ENCODE results near the gene MRM2.

The MRM2 gene

GRCh38 chr7:2220030-2220429, 22.0 kb downstream of the MRM2 start:
- DNase-seq: no peak

GRCh38 chr7:2219606-2220005, 22.4 kb downstream of the MRM2 start:
- no peak for DNase-seq

DNA sequence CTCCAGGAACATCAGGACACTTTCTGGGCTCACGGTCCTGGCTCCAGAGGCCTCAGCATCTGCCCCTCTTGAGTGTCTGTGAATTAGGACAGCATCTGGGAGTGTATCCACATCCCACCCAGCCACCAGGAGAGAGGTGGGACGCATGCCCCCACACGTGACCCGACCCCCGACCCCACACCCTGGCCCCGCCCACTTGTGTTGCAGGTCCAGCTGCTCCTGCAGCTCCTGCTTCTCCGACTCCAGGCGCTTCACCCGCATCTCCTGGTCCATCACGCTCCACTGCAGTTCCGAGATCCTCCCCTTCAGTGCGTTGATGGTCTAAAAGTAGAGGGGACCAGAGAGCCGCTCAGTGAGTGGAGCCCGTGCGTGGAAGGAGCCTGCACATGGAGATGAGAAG, 22.9 kb downstream of the MRM2 start:
- no peak for DNase-seq

- no peak for DNase-seq
Observed at GRCh38 chr7:2218444-2218785, 23.6 kb downstream of the MRM2 start.

DNA sequence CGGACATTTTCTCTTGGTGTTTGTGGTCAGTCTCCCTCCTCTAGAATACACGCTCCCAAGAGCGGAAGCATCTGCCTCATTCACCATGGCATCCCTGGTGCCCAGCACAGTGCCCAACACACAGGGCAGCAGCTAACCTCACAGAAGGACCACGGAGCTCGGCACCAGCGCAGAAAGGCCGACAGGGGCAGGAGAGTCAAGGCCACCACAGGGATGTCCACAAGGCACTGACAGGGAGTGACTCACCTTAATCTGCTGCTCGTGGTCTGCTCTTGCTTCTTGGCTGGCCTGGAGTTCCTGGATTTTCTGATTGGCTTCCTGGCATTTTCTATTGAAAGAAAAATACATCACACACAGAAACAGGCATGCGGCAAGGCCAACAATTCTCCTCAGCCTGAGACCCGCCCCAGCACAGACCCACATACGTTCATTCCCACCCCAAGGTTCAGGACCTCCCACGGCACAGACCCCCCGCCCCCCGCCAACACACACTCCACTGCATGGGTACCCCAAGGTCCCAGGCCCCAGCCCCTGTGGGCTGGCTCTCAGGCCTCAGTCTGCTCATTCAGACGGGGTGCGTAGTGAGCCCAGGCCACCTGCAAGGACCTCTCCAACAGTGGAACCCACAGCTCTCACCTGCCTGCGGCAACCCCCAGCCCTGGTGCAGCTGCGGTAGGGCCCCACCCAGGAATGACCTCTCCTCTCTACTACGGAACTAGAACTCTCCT, 24.1 kb downstream of the MRM2 start:
- no peak for DNase-seq

DNA sequence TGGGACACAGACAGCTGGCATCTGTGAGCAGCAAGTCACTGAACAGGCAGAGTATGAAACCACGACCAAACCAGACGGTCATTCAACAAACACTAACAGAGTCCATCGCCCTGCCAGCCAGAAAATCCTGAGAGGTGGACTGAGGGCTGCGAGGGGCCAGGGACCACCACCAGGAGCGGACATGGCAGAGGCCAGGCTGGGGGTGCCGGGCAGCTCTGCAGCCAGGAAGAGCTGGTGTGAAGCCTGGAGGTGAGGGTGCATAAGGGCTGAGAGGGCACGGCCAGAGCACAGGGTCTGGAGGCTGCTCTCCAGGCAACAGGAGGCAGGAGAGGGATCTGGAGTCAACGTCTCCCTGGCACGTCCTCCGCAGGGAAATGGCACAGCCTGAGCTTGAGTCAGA, 24.8 kb downstream of the MRM2 start:
- no peak for DNase-seq

DNA sequence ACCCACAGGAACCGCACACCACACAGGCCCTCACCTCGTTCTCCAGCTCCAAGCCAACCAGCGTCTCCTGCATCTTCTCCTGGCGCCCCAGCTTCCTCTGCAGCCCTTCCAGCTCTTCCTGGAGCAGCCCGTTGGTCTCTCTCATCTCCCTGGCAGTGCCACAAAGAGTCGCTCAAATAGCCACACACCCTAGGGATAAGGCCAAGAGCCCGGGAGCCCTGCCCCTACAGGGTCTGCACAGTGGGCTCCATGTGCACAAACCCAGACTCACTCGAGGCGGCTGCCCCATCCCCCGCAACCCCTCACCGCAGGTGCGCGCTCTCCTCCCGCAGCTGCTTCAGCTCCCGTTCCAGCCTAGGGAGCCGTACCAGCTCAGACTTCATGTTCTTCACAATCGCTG, 26.2 kb downstream of the MRM2 start:
- DNase-seq: no peak

- peak; percentile 22 for DNase-seq
Observed at GRCh38 chr7:2214636-2215035, 27.4 kb downstream of the MRM2 start.

DNA sequence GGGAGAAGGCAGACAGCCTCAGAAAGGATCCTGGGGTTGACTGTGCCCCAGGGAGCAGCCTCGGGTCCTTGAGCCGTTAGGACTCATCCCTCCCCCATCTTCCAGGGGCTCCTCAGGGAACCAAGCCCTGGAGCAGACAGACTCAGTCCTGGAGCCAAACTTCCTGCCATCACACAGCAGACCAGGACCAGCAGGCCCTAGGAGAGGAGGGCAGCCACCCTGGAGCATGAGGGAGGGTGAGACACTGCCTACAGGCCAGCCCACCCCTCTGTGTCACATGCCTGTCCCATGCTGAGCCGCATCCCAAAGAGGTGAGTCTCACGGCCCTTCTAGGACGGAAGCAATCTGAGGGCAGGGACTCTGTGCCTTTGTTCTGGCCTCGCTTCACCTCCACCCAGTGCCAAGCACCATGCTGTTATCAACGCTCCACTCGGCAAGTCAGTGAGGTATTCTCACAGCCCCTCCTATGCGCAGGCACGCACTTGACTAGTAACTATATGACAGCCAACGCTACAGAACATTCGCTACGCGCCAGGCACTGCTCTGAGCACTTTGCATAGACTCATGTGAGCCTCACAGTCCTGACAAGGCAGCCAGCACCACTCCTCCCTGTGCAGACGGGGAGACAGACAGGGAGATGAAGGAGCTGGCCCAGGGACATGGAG, 28.3 kb downstream of the MRM2 start:
- no peak for DNase-seq

DNA sequence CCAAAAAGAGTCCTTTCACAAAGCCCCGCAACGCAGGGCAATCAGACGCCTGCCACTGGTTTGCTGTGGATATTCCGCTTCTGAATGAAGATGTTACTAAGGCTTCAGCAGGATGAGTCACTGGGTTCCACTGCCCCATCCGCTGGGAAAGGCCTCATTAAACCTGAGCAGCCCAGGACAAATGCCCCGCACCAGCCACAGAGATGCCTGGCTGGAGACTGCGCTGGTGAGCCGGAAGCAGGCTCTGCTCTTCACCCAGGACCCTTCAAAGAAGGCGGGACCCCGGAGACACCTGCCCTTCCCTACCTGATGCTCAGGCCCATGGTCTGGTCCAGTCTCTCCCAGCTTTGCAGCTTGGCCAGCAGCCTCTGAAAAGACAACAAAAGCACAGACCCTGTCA, 29.1 kb downstream of the MRM2 start:
- no peak for DNase-seq

- DNase-seq: no peak
Observed at GRCh38 chr7:2211926-2212325, 30.1 kb downstream of the MRM2 start.

DNA sequence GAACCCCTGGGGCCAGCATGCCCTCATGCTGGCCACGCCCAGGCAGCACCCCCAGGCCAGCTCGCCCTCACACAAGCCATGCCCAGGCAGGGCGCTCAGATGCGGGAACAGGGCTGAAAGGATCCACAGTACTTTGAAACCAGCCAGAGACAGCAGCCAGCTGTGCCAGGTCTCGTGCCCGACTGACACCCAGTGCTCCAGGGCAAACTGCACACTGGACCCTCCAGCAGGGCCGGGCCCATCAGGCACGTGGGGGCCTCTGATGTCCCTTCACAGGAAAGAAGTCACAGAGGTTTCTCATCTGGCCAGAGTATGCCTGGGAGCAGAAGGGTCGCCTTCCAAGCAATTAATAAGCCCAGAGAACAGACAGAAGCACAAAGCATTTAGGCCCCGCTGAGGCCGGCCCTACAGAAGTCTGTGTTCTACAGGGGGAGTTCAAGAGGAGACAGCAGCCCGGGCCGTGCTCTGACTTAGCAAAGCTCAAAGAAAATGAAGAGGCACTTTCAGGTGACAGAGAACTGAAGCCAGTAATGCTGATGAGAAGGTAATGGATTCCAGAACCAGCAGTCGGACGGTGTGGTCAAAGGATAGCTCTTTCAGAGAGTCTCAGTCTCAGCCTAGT, 30.6 kb downstream of the MRM2 start:
- no peak for DNase-seq

- DNase-seq: no peak
Observed at GRCh38 chr7:2210551-2211258, 31.3 kb downstream of the MRM2 start.

- no peak for DNase-seq
Observed at GRCh38 chr7:2209961-2210323, 32.1 kb downstream of the MRM2 start.

DNA sequence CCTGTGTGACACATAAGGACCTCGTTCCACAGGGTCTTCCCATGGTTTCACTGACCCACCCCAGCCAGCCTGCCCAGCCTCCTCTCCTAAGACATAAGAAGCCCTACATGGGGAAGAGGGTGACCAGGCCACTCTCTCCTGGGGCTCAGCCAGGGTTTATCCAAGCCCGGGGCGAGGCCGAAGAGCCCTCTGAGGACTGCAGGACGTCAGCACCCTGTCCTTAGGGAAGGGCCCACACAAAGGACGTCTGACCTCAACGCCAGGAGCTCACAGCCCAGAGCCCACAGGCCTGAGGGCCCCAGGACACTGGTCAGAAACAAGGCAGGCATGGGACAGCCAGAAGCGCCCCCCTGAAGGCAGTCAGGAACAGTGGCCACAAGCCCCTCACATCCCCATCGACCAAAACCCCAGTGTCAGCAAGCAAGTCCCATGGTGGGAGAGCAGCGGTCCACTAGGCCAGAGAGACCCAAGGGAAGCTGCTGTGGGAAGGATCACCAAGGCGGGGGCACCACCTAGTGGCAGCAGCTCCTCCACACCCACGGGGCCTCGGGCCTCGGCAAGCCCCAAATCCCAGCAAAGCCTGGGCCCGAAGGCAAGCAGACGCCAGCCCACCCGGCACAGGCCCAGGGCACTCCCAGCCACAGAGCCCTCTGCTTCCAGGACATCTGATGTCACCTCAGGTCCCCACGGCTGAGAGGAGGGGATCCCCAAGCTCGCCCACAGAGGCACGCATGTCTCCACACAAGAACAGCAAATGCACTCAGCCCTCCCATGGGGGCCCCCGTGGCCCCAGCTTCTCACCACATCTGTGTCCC, 32.7 kb downstream of the MRM2 start:
- DNase-seq: peak; percentile 28

DNA sequence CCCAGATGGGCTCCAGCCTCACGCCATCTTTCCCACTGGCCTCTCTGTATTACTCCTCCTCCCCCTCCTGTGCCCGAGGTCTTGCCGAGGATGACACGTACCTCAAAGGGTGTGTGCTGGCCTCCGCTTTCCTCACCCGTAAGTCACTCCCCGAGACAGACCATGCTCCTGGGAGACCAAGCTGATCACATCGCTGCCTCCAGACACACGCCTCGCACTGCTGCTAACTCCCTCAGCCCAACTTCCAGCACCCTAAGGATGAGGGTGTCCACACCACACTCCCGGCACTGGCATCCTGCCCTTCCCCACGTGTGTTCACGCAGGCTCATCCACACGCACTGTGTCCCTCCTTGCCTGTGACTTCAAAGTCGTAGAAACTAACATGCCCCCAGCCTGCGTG, 33.3 kb downstream of the MRM2 start:
- DNase-seq: no peak

GRCh38 chr7:2205036-2205780, 36.8 kb downstream of the MRM2 start:
- no peak for DNase-seq

- DNase-seq: no peak
Observed at GRCh38 chr7:2204446-2204845, 37.6 kb downstream of the MRM2 start.

DNA sequence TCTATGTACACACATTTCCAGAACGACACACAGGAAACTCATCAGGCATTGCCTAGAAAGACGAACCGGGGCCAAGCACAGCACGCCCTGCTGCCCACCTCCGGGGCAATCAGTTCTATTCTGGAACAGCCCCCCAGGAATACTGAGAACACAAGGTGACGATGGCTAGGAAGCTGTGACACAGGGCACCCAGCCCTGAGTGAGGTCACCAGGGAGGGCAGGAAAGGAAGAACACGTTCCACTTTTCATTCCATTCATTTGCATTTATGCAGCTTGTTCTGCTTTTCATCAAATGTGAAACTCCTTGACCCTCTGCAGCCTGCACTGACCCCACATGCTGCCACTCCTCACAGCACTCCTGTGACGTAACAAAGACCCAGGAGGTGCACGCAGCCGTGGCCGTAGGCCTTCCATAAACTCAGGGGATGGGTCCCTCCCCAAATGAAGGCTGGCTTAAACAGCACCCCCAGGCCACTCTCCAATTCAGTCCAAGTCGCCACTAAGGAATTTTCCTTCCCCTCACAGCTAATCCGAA, 38.2 kb downstream of the MRM2 start:
- no peak for DNase-seq

DNA sequence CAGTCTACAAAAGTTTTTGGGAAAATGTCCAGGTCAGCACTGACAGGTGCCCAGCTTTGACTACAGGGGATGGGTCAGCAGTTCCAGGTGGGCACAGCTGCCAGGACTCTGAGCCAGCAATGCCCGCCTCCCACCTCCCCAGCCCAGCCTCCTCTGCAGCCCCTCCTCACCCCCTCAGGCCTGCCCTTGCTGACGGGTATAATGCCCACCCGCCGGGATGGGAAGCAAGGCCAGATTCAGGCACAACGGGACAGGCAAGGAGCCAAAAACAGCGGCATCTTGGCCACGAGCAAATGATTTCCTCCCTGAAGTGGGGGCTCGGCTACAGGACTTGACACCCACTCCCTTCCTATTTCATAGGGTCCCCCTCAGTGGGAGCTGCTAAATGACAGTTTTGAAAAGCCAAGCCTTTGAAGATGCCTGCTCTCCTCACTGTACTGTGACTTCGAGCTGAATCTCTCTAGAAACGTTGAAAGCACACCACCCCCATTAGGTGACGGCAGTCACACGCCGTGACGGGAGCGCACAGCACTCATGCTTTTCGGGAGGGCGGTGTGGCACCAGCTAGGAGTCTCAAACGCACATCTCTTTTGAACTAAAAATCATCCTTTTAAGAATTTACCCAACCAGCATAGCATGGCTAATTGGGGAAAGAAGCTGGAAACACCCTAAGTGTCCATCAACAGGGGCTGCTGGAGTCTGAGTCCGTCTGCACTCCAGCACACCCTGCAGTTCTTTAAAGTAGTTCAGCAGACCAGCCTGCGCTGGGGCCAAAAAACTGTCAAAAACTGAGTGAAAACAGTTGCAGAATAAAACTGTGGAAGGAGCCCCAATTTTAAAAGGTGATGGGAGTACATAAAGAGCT, 38.9 kb downstream of the MRM2 start:
- no peak for DNase-seq

DNA sequence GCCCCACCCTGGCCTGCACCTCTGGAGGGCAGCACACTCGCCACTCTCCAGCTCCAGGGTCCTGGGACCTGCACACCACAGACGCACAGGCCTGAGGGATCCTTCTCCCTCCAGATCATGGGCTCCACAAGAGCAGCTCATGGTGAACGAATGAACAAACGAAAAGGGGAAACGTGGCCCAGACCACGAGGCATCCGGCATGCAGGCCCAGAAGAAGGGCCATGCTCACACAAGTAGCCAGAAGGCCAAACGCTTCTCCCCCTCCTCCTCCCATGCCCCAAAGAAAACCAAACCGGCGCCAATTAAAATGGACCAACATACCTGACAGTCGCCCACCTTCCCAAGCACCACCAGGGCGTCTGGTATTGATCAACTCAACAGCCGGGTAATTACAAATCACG, 39.6 kb downstream of the MRM2 start:
- no peak for DNase-seq
